Measurements from ENCODE around the gene C17orf107.

Gene C17orf107

DNA sequence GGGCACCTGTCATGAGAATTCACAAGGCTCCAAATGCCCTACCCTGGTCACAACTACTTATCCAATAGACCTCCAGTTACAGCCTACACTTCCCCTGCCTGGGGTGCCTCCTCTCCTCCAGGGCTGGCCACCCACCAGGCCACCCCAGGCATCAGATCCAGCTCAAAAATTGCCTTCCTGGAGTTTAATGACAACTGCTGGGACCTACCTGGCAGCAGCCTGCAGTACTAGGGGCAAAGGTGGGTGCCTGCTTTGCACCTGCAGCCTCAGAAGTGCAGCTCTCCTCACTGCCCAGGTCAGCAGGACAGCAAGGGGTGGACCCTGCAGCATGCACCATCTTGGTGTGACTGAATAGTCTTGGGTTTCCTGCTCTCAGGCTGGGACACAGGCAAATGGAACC lies 36.3 kb downstream of the C17orf107 start:
- Histone ChIP-seq H3K27ac (ENCODE audit: low read length) (no peak overlapping the region), H3K79me2 (ENCODE audit: low read length) (peaks cover 20% of the 10 kb centered on the region), H3K4me3 (ENCODE audit: low read length) (no peak overlapping the region), H3K27me3 (ENCODE audit: low read depth, low read length) (no peaks in the 10 kb centered on the region), H3K4me1 (ENCODE audit: low read length) (peaks cover 7% of the 10 kb centered on the region), H3K4me2 (ENCODE audit: low read length) (no peak overlapping the region), H3K9ac (ENCODE audit: low read length) (no peak overlapping the region), H3K9me3 (ENCODE audit: insufficient read depth, low read length) (no peaks in the 10 kb centered on the region), H4K20me1 (ENCODE audit: insufficient read depth, low read length) (no peaks in the 10 kb centered on the region), H3K36me3 (replicated peaks; ENCODE audit: low read depth, low read length) (peaks cover 13% of the 10 kb centered on the region), H2AFZ (ENCODE audit: low read depth, low read length) (no peak overlapping the region)
- TF ChIP-seq, protein P1, sequence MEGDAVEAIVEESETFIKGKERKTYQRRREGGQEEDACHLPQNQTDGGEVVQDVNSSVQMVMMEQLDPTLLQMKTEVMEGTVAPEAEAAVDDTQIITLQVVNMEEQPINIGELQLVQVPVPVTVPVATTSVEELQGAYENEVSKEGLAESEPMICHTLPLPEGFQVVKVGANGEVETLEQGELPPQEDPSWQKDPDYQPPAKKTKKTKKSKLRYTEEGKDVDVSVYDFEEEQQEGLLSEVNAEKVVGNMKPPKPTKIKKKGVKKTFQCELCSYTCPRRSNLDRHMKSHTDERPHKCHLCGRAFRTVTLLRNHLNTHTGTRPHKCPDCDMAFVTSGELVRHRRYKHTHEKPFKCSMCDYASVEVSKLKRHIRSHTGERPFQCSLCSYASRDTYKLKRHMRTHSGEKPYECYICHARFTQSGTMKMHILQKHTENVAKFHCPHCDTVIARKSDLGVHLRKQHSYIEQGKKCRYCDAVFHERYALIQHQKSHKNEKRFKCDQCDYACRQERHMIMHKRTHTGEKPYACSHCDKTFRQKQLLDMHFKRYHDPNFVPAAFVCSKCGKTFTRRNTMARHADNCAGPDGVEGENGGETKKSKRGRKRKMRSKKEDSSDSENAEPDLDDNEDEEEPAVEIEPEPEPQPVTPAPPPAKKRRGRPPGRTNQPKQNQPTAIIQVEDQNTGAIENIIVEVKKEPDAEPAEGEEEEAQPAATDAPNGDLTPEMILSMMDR (IDR thresholded peaks at IDR 0.05; ENCODE audit: low read depth, low read length) = no peak
- TF ChIP-seq EZH2phosphoT487 (IDR thresholded peaks at IDR 0.05; ENCODE audit: low read depth) = no peak

DNA sequence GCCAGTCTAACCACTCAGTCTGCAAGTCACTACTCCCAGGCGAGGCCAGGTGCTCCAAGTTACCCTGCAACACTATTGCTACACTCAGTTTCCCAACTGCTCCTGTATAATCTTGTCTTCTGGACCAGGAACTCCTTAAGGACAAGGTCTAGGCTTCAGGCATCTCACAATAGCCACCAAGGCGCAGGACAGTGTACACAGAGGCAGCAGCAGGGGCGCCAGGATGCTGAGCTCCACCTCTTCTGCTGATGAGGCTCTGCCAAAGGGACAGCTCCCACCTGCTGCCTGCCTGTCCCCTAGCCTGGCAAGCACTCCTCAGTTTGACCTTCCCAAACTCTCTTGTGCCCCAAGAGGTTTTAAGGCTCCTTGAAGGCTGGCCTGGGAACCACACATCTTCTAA lies 37.1 kb downstream of the C17orf107 start:
- no peak overlapping the region for H2AFZ ChIP-seq (ENCODE audit: low read depth, low read length)
- no peak overlapping the region for H3K27ac ChIP-seq (ENCODE audit: low read length)
- no peak for TF ChIP-seq EZH2phosphoT487 (IDR thresholded peaks at IDR 0.05; ENCODE audit: low read depth)
- TF ChIP-seq, protein P1 (IDR thresholded peaks at IDR 0.05; ENCODE audit: low read depth, low read length) = no peak
- peaks cover 16% of the 10 kb centered on the region for H3K36me3 ChIP-seq (replicated peaks; ENCODE audit: low read depth, low read length)
- no peak overlapping the region for H3K9ac ChIP-seq (ENCODE audit: low read length)
- H3K4me3 ChIP-seq (ENCODE audit: low read length) = no peak overlapping the region
- peaks cover 11% of the 10 kb centered on the region for H3K4me1 ChIP-seq (ENCODE audit: low read length)
- H3K79me2 ChIP-seq (ENCODE audit: low read length) = peaks cover 28% of the 10 kb centered on the region
- no peaks in the 10 kb centered on the region for H3K27me3 ChIP-seq (ENCODE audit: low read depth, low read length)
- no peaks in the 10 kb centered on the region for H4K20me1 ChIP-seq (ENCODE audit: insufficient read depth, low read length)
- H3K4me2 ChIP-seq (ENCODE audit: low read length) = no peak overlapping the region
- no peaks in the 10 kb centered on the region for H3K9me3 ChIP-seq (ENCODE audit: insufficient read depth, low read length)

DNA sequence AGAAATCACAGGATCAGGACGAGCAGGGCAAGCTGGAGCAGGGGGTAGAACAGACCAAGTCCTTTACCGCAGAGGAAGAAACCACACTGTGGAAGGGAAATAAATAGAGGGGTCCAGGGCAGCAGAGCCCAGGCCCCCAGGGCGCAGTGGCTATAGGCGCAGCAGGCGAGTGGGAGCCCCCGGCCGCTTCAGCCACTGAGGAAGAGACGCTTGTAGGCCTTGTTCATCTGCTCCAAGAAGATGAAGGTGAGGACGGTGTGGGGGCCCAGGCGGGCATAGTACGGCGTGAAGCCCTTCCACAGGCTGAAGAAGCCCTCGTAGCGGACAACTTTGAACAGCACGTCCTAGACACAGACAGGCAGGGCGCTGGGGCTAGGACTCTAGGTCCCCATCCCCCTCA lies 38.2 kb downstream of the C17orf107 start:
- H3K27me3 ChIP-seq (ENCODE audit: low read depth, low read length) = no peaks in the 10 kb centered on the region
- no peak overlapping the region for H3K27ac ChIP-seq (ENCODE audit: low read length)
- H4K20me1 ChIP-seq (ENCODE audit: insufficient read depth, low read length) = no peaks in the 10 kb centered on the region
- no peak overlapping the region for H3K9ac ChIP-seq (ENCODE audit: low read length)
- TF ChIP-seq, protein P1 (IDR thresholded peaks at IDR 0.05; ENCODE audit: low read depth, low read length) = no peak
- no peak for TF ChIP-seq EZH2phosphoT487 (IDR thresholded peaks at IDR 0.05; ENCODE audit: low read depth)
- no peaks in the 10 kb centered on the region for H3K9me3 ChIP-seq (ENCODE audit: insufficient read depth, low read length)
- H3K4me2 ChIP-seq (ENCODE audit: low read length) = no peak overlapping the region
- H3K4me1 ChIP-seq (ENCODE audit: low read length) = peaks cover 16% of the 10 kb centered on the region
- peaks cover 39% of the 10 kb centered on the region for H3K79me2 ChIP-seq (ENCODE audit: low read length)
- H3K4me3 ChIP-seq (ENCODE audit: low read length) = no peak overlapping the region
- peaks cover 19% of the 10 kb centered on the region for H3K36me3 ChIP-seq (replicated peaks; ENCODE audit: low read depth, low read length)
- H2AFZ ChIP-seq (ENCODE audit: low read depth, low read length) = no peak overlapping the region

DNA sequence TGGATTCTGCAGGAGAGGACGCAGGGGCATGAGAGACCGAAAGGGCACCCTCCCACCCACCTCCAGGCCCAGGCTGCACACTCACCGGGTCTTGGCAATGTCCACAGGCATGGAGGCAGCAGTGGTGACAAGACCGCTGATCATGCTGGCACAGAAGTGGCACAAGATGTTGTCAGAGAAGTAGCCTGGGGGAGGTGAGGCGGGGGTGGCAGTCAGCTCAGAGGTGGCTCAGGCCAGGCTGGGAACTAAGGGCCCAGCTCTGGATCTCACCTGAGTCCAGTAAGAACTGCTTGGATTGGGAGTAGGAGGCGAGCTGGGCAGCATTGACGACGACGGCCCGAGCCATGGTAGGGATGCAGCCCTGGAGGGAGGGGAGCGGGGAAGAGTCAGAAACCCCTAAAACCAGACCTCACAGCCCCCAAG lies 38.7 kb downstream of the C17orf107 start:
- Histone ChIP-seq H3K27me3 (ENCODE audit: low read depth, low read length) (no peaks in the 10 kb centered on the region), H4K20me1 (ENCODE audit: insufficient read depth, low read length) (no peaks in the 10 kb centered on the region), H3K79me2 (ENCODE audit: low read length) (peaks cover 44% of the 10 kb centered on the region), H3K27ac (ENCODE audit: low read length) (no peak overlapping the region), H3K36me3 (replicated peaks; ENCODE audit: low read depth, low read length) (peaks cover 24% of the 10 kb centered on the region), H3K4me2 (ENCODE audit: low read length) (no peak overlapping the region), H2AFZ (ENCODE audit: low read depth, low read length) (no peak overlapping the region), H3K9ac (ENCODE audit: low read length) (no peak overlapping the region), H3K4me3 (ENCODE audit: low read length) (no peak overlapping the region), H3K4me1 (ENCODE audit: low read length) (peaks cover 16% of the 10 kb centered on the region), H3K9me3 (ENCODE audit: insufficient read depth, low read length) (no peaks in the 10 kb centered on the region)
- TF ChIP-seq, protein P1 (IDR thresholded peaks at IDR 0.05; ENCODE audit: low read depth, low read length) = no peak
- TF ChIP-seq EZH2phosphoT487 (IDR thresholded peaks at IDR 0.05; ENCODE audit: low read depth) = no peak
